HT-29 (cell line): ENCODE results near the gene GUCY1B1. TPM values are rescaled to one million over a fixed set of nuclear protein-coding genes. Genes with fewer than 3 reads are reported as not detected.

Experiments used
- DNase-seq: peaks from one replicate; pipeline ENCODE4 v3.0.0-alpha.2; 2015; ENCODE audit warnings: low spot score
- total RNA-seq: library from RNA; depleted of rRNA; stranded (reverse); fragments of >200 nt; shearing (Covaris generic); gene quantifications from 2 replicates; pipeline ENCODE4 v1.2.3, GENCODE V29; 2014; rRNA removed

Gene GUCY1B1
- total RNA-seq = not detected in 2 replicates

GRCh38 chr4:155758481-155759371 lies at the start of gene GUCY1B1:
Gene GUCY1B1, plus strand, starts transcription at chr4:155759021. Its CDS starts 120 bp downstream, at chr4:155759141.
- no peak for DNase-seq

- no peak for DNase-seq
Observed at GRCh38 chr4:155709918-155710317, 48.9 kb upstream of the GUCY1B1 start.

GRCh38 chr4:155711556-155711955 lies 47.3 kb upstream of the GUCY1B1 start:
- DNase-seq = no peak

GRCh38 chr4:155712846-155713245 lies 46.0 kb upstream of the GUCY1B1 start:
- DNase-seq = no peak

- DNase-seq = no peak
Observed at GRCh38 chr4:155713911-155714310, 44.9 kb upstream of the GUCY1B1 start.

- DNase-seq = no peak
Observed at GRCh38 chr4:155722336-155722735, 36.5 kb upstream of the GUCY1B1 start.

GRCh38 chr4:155722816-155723499 lies 35.9 kb upstream of the GUCY1B1 start:
- peak; percentile 86 for DNase-seq

GRCh38 chr4:155724731-155725130 lies 34.1 kb upstream of the GUCY1B1 start:
- no peak for DNase-seq

GRCh38 chr4:155734065-155734464 lies 24.8 kb upstream of the GUCY1B1 start:
- DNase-seq = no peak

GRCh38 chr4:155734951-155735350 lies 23.9 kb upstream of the GUCY1B1 start:
- no peak for DNase-seq

- no peak for DNase-seq
Observed at GRCh38 chr4:155735496-155735895, 23.3 kb upstream of the GUCY1B1 start.

- no peak for DNase-seq
Observed at GRCh38 chr4:155738548-155738947, 20.3 kb upstream of the GUCY1B1 start.

GRCh38 chr4:155741546-155741945 lies 17.3 kb upstream of the GUCY1B1 start:
- no peak for DNase-seq

GRCh38 chr4:155742310-155743015 lies 16.4 kb upstream of the GUCY1B1 start:
- DNase-seq = no peak

- DNase-seq = no peak
Observed at GRCh38 chr4:155745984-155746383, 12.8 kb upstream of the GUCY1B1 start.

- DNase-seq = no peak
Observed at GRCh38 chr4:155748039-155748438, 10.8 kb upstream of the GUCY1B1 start.

- DNase-seq = no peak
Observed at GRCh38 chr4:155749041-155749440, 9.8 kb upstream of the GUCY1B1 start.

- no peak for DNase-seq
Observed at GRCh38 chr4:155751569-155751968, 7.3 kb upstream of the GUCY1B1 start.

GRCh38 chr4:155757745-155758265 lies 1.0 kb upstream of the GUCY1B1 start:
- DNase-seq = no peak

- DNase-seq = no peak
Observed at GRCh38 chr4:155759372-155760252, 791 bp downstream of the GUCY1B1 start.

GRCh38 chr4:155761047-155761446 lies 2.2 kb downstream of the GUCY1B1 start:
- DNase-seq = no peak
